Measurements from ENCODE around the gene LRRC37A2.
"Not testable (repeated sequence)": the region's sequence is repeated elsewhere in the genome, so short reads cannot be mapped to it uniquely, and the experiment has no call there.

The LRRC37A2 gene

DNA sequence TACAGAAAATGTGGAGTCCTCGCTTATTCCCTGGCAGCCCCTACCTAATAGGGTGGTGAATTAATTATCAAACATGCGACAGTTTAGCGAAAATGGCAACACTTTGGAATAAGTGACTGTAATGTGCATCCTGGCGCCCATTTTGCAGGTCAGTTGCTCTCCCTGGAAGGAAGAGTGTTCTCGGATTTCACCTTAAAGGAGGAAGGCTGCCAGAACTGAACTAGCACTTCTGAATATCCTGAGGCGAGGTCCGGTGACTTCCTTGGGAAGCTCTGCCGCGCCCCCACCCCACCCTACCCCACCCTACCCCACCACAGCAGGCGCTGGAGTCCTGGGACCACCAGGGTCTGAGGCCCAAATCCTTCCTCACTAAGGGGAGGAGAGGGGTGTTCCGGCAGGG lies at the start of gene LRRC37A2:
Gene LRRC37A2 (plus strand): TSS at position 301 of the 400 bp plus-strand sequence. CDS start 245 bp downstream, outside the sequence.
- H3K27ac Mint-ChIP-seq; H3K4me3 Mint-ChIP-seq; H3K9me3 Mint-ChIP-seq; H3K27me3 Mint-ChIP-seq; H3K4me1 Mint-ChIP-seq (ENCODE audit: low read depth); H3K36me3 Mint-ChIP-seq (ENCODE audit: low read depth); intact Hi-C loops (cut with micrococcal nuclease): not testable (repeated sequence)

DNA sequence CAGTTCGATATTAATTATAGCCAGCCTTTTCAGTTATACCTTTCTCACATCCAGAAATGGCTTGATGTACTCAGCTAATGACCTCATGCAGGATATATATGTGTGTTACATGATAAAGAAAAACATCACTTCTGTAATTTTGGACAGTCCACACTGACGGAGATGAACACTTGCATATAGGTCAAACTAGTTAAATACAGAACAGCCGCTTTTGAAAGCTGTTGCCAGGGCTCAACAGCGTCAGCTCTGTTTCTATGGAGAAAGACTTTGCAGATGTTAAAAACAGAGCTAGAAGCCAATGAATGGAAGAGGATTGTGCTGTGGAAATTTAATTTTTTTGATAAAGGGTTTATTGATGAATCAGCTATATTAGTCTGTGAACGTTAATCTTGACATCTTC lies 44.6 kb upstream of the LRRC37A2 start:
- H3K27ac Mint-ChIP-seq; H3K9me3 Mint-ChIP-seq; H3K4me1 Mint-ChIP-seq (ENCODE audit: low read depth); H3K36me3 Mint-ChIP-seq (ENCODE audit: low read depth); intact Hi-C loops (cut with micrococcal nuclease); H3K27me3 Mint-ChIP-seq; H3K4me3 Mint-ChIP-seq: not testable (repeated sequence)

DNA sequence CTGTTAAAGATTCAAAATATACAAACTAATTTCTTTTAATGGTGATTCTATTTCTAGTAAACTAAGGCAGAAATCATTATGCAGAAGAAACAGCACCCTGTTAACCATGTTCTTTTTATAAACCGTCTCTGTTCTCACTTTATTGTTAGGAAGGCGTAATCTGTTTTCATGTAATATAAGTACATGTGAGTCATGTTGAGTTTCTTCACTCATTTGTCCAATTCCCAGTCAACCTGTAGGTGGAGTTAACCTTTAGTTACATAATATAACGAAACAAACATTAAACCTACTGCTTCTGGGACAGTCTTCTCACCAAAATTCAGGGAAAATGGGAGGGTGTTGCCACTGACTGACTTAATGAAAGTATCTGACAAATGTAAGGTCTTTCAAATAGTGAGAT lies 37.8 kb upstream of the LRRC37A2 start:
- H3K4me1 Mint-ChIP-seq (ENCODE audit: low read depth); H3K4me3 Mint-ChIP-seq; H3K9me3 Mint-ChIP-seq; intact Hi-C loops (cut with micrococcal nuclease); H3K27me3 Mint-ChIP-seq; H3K27ac Mint-ChIP-seq; H3K36me3 Mint-ChIP-seq (ENCODE audit: low read depth): not testable (repeated sequence)

DNA sequence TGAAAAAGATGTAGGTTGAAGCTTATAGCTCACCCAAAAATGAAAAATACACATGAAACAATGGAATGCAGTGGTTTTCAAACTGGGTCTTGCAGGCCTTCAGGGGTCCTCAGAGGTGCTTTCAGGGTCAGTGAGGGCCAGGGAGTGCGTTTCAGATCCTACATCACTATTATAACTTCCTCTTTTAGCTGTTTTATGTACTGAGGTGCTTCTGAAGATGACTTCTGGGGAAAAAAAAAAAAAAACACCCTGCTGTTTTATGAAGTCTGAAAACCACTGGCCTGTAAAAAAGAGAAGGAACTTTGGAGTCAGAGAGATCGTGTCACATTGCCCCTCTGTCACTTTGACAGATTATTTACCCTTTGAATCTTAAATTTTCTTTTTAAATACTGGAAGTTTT lies 36.7 kb upstream of the LRRC37A2 start:
- intact Hi-C loops (cut with micrococcal nuclease); H3K4me1 Mint-ChIP-seq (ENCODE audit: low read depth); H3K4me3 Mint-ChIP-seq; H3K36me3 Mint-ChIP-seq (ENCODE audit: low read depth); H3K27ac Mint-ChIP-seq; H3K9me3 Mint-ChIP-seq; H3K27me3 Mint-ChIP-seq: not testable (repeated sequence)

DNA sequence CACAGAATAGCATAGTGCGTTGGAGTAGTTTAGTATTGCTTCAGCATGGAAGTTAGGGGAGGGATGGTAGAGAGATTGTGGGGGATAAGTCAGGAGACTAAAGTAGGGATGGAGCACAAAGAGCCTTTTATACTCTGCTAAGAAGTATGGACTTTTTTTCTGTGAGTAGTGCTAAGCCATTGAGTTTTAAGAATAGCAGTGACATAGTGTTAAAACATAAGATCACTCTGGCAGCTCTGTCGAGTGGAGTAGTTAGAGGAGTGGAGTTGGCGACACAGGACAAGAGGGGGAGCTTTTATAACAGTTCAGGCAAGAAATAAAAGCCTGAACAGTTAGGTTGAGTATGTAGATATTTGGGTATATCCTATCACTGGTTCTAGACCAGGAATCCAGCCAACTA lies 33.4 kb upstream of the LRRC37A2 start:
- H3K4me1 Mint-ChIP-seq (ENCODE audit: low read depth); H3K27ac Mint-ChIP-seq; H3K27me3 Mint-ChIP-seq; intact Hi-C loops (cut with micrococcal nuclease); H3K9me3 Mint-ChIP-seq; H3K4me3 Mint-ChIP-seq; H3K36me3 Mint-ChIP-seq (ENCODE audit: low read depth): not testable (repeated sequence)

DNA sequence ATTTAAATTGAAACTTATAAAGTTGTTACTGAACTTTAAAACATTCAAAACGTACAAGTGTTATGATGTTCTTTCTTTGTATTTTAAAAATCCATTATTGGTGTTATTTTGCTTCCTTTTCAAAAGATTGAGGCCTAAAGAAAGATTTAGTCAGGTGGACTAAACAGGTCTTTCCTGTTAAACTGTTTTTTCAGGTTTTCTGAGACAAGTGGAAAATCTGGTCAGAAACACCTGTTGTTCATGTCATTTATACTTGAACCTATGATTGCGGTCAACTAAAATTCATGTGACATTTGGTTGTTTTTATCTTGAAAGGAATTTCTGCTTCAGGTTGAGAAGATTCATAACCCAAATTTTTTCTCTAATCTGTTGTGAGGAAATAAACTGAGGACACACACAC lies 31.0 kb upstream of the LRRC37A2 start:
- intact Hi-C loops (cut with micrococcal nuclease); H3K9me3 Mint-ChIP-seq; H3K27me3 Mint-ChIP-seq; H3K27ac Mint-ChIP-seq; H3K36me3 Mint-ChIP-seq (ENCODE audit: low read depth); H3K4me3 Mint-ChIP-seq; H3K4me1 Mint-ChIP-seq (ENCODE audit: low read depth): not testable (repeated sequence)

DNA sequence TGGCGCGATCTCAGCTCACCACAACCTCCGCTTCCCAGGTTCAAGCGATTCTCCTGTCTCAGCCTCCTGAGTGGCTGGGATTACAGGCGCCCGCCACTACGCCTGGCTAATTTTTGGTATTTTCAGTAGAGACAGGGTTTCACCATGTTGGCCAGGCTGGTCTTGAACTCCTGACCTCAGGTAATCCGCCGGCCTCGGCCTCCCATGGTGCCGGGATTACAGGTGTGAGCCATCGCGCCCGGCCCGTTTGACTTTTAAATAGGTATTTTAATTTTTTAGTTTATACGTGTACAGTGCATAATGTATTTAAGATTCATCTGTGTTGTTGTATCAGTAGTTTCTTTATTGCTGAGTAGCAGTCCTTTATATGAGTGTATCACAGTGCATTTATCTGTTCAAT lies 20.2 kb upstream of the LRRC37A2 start:
- intact Hi-C loops (cut with micrococcal nuclease); H3K4me1 Mint-ChIP-seq (ENCODE audit: low read depth); H3K9me3 Mint-ChIP-seq; H3K27me3 Mint-ChIP-seq; H3K27ac Mint-ChIP-seq; H3K4me3 Mint-ChIP-seq: not testable (repeated sequence)
- H3K36me3 Mint-ChIP-seq (ENCODE audit: low read depth): peaks cover 16% of the 10 kb centered on the region

DNA sequence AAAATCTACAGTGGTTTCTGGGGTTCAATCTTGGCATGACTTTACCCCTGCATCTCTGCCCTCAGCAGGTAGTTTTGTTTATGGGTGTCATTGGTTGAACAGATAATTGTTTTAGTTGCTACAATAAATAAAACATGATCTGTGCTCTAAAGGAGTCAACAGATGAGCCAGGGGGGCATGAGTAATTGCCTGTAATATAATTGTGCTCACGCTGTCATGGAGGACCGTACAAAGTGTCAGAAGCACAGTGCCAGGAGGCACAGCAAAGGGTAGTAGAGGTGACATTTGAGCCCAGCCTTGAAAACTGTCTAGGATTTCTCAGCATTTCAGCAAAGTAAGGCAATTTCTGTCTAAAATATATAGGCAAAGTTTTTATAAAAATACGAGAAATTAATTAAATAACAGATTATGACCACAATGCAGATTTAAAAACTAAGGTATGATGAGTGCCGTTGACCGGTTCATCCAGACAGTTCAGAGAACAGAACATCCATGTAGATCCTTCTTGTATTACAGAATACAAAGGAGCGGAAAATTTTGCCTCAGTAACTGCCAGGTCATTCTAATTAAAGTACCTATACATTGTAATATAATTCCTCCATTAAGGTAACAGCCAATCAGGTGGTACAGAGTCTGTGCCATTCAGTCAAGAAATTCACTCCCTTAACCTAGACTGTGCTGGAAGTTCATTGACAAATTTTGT lies 12.7 kb upstream of the LRRC37A2 start:
- H3K4me1 Mint-ChIP-seq (ENCODE audit: low read depth); H3K9me3 Mint-ChIP-seq; intact Hi-C loops (cut with micrococcal nuclease); H3K27ac Mint-ChIP-seq; H3K4me3 Mint-ChIP-seq; H3K27me3 Mint-ChIP-seq: not testable (repeated sequence)
- H3K36me3 Mint-ChIP-seq (ENCODE audit: low read depth): peaks cover 21% of the 10 kb centered on the region

DNA sequence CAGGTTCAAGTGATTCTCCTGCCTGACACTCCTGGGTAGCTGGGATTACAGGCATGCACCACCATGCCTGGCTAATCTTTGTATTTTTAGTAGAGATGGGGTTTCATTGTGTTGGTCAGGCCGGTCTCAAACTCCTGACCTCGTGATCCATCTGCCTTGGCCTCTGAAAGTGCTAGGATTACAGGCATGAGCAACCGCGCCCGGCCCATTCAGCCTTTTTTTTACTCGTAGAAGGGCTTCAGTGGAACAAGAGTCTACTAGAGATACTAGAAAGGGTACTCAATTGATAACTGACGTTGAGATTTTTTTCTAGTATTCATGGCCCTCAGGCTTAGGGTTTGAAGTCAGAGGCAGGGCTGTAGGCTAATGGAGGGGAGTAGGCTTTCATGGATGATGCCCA lies 6.4 kb upstream of the LRRC37A2 start:
- H3K27ac Mint-ChIP-seq; H3K27me3 Mint-ChIP-seq; H3K4me1 Mint-ChIP-seq (ENCODE audit: low read depth); intact Hi-C loops (cut with micrococcal nuclease); H3K4me3 Mint-ChIP-seq; H3K9me3 Mint-ChIP-seq: not testable (repeated sequence)
- H3K36me3 Mint-ChIP-seq (ENCODE audit: low read depth): peaks cover 20% of the 10 kb centered on the region

DNA sequence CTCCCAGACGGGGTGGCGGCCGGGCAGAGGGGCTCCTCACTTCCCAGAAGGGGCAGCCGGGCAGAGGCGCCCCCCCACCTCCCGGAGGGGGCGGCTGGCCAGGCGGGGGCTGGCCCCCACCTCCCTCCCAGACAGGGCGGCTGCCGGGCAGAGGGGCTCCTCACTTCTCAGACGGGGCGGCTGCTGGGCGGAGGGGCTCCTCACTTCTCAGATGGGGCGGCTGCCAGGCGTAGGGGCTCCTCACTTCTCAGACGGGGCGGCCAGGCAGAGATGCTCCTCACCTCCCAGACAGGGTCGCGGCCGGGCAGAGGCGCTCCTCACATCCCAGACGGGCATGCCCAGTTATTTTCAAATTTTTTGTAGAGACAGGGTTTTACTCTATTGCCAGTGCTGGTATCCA lies 22.4 kb downstream of the LRRC37A2 start:
- H3K4me3 Mint-ChIP-seq; intact Hi-C loops (cut with micrococcal nuclease); H3K36me3 Mint-ChIP-seq (ENCODE audit: low read depth); H3K4me1 Mint-ChIP-seq (ENCODE audit: low read depth); H3K27ac Mint-ChIP-seq; H3K9me3 Mint-ChIP-seq; H3K27me3 Mint-ChIP-seq: not testable (repeated sequence)

DNA sequence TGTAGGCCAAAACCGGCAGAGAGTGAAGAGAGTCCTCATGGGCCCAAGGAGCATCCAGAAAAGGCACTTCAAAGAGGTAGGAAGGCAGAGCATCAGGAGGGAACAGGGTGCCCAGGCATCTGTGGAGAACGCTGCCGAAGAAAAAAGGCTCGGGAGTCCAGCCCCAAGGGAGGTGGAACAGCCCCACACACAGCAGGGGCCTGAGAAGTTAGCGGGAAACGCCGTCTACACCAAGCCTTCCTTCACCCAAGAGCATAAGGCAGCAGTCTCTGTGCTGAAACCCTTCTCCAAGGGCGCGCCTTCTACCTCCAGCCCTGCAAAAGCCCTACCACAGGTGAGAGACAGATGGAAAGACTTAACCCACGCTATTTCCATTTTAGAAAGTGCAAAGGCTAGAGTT lies 36.3 kb downstream of the LRRC37A2 start:
- intact Hi-C loops (cut with micrococcal nuclease); H3K27me3 Mint-ChIP-seq; H3K9me3 Mint-ChIP-seq; H3K4me3 Mint-ChIP-seq; H3K27ac Mint-ChIP-seq; H3K4me1 Mint-ChIP-seq (ENCODE audit: low read depth): not testable (repeated sequence)
- H3K36me3 Mint-ChIP-seq (ENCODE audit: low read depth): peaks cover 16% of the 10 kb centered on the region

DNA sequence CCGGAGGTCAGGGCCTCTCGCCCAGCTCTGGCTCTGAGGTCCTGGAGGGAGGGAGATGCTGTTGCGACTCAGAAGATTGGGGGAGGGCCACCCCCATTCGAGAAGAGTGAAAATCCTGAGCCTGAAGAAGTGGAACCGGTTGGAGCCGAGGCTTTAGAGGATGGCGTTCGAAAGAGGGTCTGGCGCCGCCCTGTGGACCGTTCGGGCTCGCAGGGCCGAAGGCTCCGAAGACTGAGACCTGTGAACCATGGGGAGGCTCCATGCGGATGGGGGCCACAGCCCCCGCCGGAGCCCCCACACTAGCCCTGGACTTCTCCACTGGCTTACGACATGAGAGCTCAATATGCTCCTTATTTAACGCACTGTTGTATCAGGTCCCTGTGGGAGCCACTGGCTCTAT lies 46.9 kb downstream of the LRRC37A2 start:
- H3K9me3 Mint-ChIP-seq; H3K4me1 Mint-ChIP-seq (ENCODE audit: low read depth); H3K27me3 Mint-ChIP-seq; H3K4me3 Mint-ChIP-seq; H3K36me3 Mint-ChIP-seq (ENCODE audit: low read depth); H3K27ac Mint-ChIP-seq; intact Hi-C loops (cut with micrococcal nuclease): not testable (repeated sequence)

DNA sequence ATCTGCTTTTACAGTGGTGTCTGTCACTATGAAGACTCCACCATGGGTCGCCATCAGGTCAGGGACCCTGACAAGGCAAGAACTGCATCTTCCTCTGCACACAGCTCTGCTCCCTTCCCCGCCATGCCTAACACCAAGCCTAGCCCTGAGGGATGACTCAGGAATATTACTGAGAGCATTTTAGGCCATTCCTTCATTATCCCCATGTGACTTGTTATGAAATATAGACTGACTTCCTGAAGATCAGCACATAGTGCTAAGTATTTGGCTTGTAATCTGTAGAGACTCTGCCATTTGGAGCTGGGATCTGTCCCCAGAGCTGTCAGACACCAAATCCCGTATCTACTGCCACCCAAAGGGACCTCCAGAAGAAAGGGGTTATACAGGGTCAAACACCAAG lies 47.8 kb downstream of the LRRC37A2 start:
- H3K27ac Mint-ChIP-seq; intact Hi-C loops (cut with micrococcal nuclease): not testable (repeated sequence)

DNA sequence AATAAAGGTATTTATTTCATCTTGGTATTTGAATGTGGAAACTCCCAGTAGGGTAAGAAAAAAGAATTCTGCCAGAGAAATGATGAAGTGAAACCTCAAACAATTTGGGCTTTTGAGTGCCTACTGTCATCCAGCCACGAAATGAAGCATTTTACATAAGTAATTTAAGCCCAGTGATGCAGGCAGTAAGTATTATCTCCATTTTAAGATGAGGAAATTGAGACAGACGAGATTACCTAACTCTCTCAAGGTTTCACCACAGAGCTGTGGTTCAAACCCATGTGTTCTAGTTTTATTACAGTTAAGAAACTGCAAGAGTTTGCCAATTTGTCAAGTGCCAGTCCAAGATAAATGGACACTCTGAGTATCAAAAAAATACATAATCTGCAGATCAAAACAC lies 54.0 kb downstream of the LRRC37A2 start:
- H3K9me3 Mint-ChIP-seq; intact Hi-C loops (cut with micrococcal nuclease); H3K4me3 Mint-ChIP-seq; H3K27me3 Mint-ChIP-seq; H3K36me3 Mint-ChIP-seq (ENCODE audit: low read depth); H3K4me1 Mint-ChIP-seq (ENCODE audit: low read depth); H3K27ac Mint-ChIP-seq: not testable (repeated sequence)

More for the DNA sequence above, 47.8 kb downstream of the LRRC37A2 start:
- not testable (repeated sequence) for H3K36me3 Mint-ChIP-seq (ENCODE audit: low read depth); H3K27me3 Mint-ChIP-seq; H3K4me1 Mint-ChIP-seq (ENCODE audit: low read depth); H3K4me3 Mint-ChIP-seq; H3K9me3 Mint-ChIP-seq

DNA sequence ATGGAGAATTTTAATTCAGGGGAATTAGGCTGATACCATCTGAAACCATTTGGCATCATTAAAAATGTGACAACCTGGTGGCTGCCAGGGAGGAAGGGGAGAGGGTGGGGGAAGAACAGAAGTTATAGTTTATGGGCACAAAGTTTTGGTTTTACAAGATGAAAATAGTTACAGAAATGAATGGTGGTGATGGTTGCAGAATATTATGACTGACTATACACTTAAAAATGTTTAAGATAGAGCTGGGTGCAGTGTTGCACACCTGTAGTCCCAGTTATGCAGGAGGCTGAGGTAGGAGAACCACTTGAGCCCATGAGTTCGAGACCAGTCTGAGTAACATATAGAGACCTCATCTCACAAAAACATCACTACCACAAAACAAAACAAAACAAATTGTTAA lies 54.7 kb downstream of the LRRC37A2 start:
- H3K9me3 Mint-ChIP-seq; intact Hi-C loops (cut with micrococcal nuclease); H3K27ac Mint-ChIP-seq; H3K4me1 Mint-ChIP-seq (ENCODE audit: low read depth); H3K36me3 Mint-ChIP-seq (ENCODE audit: low read depth); H3K27me3 Mint-ChIP-seq; H3K4me3 Mint-ChIP-seq: not testable (repeated sequence)
